NCI-H1105 (cell line): Measurements from ENCODE around the gene CRB2.
A peak's percentile ranks its signal among the peaks of the same experiment; 100 is the strongest.

ENCODE experiments used
- DNase-seq: peaks from one replicate; lab custom pipeline; 2025; lab: John Stamatoyannopoulos, UW

The CRB2 gene

DNA sequence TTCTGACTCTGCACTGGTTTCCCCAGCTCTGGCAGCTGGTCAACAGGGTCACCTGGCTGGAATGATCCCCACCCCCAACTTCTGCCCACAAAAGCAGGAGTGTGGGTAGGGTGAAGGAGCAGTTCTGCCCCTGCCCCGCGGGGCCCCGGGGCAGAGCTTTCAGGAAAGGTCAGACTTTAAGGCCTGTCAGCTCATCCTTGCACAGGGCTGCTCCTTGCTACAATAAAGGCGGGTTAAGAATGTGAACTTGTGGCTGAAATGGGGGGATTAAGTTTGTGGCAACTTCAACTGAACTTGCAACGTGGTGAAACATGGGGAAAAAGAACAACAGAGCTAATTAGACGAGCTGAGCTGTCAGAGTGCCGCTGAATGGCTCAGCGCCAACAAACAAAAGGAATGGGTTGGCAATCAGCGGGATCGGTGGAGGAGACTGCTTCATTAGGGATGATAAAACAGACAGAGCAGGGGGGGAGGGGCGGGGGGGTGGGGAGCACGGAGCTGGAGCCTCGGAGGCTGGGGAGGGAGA lies 50.8 kb downstream of the CRB2 start:
- DNase-seq = peak; percentile 40

DNA sequence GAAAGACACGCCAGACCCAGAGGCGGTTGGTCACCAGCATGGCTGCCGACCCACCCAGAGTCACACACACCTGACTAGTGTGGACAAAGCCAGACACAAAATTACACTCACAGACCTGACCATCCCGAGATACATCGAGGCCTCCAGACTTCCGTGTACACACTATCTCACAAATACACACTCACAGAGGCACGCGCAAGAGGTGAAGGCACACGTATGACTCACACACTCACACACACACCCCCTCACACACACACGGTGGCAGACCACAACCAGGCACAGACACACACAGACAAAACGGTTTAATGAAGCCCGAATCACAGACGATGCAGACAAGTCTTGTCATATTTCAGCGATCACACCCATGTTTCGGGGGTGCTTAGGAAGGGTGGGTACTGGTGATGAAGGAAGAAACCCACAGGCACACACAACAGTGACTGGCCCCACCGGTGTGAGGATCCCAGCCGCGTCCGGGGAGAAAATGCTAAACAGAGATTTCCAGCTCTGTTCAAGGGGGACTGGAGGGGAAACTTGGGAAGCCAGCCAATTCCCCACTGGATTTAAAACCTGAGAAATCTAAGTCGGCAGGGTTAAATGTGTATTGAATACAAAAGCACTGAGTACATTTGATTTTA lies 51.3 kb downstream of the CRB2 start:
- no peak for DNase-seq

DNA sequence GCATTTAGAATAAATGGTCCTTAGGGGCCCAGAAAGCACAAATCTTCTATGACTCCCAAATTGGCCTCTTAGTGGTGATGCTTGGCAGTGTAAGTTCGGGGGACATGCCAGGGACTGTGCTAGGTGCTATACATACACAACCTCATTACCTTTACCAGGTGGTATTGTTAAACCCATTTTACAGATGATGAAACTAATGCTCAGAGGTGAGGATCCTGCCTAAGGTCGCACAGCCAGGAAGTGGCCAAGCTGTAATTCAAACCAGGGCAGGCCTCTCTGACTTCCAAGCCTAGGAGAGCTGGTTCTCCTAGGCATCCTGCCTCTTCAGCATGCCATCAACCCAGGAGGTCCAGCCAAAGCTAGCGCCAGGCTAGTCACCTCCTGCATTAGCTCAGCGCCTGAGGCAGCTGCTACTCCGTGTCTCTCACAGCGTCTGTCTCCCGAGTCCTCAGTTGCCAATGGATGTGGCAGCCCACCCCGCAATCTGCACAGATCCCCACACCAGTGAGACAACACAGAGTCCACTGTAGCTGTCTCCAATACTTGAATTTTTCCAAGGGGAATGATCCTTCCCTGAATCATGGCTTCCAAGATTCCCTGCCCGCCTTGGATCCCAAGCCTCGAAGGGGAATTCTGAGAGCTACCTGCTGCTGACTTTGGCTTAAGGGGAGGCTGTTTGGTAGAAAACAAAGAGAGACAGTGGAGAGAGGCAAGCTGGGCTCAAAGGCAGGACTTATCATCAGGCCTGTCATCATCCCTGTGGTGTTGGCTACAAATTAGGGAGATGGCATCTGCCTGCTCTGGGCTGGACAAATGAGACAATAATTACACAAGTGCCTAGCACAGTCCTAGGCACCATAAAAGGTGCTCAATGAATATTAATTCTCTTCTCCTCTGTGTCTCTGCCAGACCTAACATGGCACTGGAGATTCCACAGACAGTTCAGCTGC lies 52.6 kb downstream of the CRB2 start:
- no peak for DNase-seq

DNA sequence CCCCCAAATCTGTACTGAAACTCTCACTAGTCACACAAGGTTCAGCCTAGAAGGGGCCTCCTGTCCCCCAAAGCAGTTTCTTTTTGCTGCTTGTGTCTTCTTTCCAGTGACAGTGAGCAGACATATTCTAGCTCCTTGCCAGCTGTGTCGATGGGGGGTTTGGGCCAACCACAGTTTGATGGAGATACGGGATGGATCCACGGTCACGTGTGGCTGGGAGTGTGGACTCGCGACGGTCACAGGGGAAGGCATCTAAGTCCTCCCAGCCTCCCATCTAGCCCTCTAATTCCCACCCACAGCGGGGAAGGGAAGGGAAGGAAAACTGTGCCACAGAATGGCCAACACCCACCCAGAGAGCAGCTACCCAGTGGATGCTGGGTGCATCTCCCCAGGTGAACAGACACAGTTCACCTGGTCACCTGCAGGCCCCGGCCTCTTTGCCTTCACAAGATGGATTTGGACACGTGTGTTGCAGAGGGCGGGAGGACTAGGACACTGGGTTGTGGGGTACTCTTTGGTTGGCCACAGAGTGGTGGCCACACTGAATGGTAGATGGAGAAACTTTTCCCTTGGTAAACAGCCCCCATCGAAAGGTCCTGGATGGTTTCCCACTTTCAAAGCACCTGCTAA lies 54.4 kb downstream of the CRB2 start:
- DNase-seq = no peak

DNA sequence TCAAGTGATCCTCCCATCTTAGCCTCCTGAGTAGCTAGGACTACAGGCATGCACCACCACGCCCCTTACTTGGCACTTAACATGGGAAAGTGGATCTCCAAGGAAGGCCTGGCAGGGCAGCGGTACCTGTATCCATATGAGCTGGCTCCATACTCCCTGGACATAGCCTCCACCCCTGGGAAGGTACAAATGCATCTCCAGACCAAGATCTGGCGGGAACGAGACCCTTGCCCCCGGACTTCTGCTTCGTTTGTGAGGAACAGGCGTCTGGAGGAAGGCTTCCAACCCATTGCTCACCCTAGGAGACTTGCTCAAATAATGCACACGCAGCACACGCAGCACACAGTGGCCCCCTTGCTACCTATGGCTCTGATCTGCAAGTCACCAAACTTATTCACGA lies 55.2 kb downstream of the CRB2 start:
- no peak for DNase-seq

DNA sequence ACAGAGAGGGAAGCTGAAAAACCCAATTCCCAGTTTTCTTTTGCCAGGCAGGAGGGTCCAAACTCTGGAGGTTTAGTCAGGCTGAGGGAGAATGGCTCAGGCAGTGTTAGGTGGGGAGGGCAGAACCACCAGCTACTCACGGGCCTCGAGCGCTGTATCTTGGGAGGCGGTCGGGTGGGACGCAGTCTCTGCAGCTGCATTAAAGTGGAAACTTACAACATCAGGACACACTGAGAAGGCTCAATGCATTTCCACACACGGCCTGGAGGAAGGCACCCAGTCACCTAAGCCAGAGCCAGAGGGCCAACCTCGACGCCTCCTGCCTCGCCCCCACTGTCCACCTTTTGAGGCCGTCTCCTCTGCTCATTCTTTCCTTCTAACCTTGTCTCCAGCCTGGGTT lies 55.6 kb downstream of the CRB2 start:
- no peak for DNase-seq

DNA sequence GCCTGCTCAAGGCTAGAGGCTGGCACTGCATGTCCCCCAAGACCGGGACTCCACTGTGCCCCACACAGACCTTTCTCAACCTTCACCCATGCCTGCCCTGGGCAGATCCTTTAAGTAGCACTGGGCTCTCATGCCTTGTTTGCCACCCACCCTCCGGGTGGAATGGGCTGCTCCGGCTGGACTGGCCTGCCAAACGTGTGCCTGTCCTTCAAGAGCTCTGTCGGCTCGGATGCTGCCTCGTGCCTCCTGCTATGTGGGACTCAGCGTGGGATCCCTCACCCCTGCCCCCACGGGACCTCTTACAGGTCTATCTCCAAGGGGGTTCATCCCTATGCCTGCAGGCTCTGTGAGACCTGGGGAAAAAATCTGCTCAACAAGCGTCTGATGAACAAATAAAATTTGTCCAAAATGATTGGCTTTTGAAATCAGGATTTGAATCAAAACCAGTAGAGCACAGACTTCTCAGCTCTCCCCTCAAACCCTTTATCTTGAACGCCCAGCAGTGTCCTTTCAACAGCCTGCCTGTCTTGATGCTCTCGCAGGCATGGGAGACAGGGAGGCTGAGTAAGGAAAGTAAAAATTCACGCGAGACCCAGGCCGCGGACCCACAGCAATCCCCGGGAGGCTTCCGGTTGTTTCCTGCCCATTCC lies 56.3 kb downstream of the CRB2 start:
- DNase-seq = no peak

DNA sequence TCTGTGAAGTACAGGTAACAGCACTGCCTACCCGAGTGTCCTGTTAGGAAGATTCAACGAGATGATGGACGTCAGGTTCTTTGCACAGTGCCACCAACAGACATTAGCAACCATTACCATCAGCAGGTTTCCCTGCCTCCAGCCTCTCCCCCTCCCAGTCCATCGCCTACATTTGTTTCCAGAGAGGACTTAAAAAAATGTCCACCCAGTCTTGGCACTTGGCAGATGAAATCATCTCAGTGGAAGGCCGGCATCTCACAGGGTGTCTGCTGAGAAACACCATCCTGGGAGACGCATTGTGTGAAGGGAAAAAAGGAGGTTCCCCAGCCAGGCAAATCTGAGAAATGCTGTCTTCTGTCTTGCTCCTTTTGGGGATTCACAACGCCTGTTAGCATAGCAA lies 58.2 kb downstream of the CRB2 start:
- DNase-seq = no peak

DNA sequence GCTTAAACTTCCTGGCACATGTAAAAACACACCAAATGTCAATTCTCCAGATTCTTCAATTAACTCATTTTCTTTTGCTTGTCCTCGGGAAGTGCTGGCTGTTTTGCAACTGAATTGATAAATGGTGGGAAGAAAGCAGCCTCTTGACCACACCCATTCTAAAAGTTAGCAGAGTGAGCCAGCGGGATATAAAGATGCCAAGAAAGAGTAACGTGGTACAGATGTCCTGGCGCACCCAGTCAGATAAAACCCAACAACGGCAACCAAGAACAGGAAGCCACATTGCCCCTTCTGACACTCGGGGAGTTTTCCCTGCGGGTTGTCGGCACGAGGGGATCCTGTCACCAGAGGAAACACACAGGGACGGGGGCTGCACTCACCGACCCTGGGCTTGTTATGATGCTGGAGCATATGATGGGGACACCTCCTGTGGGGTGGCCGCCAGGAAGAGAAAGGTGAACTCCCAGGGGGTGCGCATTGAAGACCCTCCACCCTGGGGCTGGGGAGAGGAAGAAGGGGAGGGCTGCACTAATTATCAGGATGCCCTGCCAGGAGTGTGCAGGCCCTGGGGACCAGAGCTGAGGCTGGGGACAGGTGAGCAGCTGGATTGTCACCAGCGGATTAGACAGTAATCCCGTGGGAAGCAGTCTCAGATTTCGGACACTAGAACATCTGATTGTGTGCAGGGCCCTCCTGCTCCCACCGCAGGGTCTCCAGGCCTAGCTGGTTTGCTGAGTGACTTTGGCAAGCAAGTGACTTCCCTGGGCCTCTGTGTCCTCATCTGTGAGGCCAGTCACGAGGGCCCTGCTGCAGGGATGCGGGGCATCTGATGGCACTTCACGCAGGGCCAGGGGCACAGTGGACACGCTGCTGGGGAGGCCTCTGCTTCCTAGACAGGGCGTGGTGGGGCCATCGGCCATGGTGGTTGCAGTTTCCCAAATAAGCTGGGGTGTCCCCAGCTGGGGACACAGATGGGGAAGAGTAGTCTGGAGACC lies 59.2 kb downstream of the CRB2 start:
- DNase-seq = no peak

DNA sequence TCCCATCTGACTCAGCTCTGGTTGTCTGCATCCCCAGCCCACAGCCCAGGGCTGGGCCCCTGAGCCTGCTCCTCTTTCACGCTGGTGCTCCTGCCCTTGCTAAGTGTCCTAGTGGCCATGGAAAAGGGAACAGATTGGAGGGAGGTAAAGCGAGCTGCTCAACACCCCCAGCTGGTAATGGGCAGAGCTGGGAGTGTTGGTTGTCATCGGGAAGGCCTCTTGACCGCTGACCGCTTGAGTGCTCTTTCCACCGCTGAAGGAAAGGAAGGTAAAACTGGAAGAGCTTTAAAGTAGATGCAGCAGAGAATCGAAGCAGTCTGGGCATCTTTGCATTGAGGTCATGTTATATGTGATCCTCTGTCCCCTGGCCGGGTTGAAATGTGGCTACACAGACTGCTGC lies 60.2 kb downstream of the CRB2 start:
- no peak for DNase-seq

DNA sequence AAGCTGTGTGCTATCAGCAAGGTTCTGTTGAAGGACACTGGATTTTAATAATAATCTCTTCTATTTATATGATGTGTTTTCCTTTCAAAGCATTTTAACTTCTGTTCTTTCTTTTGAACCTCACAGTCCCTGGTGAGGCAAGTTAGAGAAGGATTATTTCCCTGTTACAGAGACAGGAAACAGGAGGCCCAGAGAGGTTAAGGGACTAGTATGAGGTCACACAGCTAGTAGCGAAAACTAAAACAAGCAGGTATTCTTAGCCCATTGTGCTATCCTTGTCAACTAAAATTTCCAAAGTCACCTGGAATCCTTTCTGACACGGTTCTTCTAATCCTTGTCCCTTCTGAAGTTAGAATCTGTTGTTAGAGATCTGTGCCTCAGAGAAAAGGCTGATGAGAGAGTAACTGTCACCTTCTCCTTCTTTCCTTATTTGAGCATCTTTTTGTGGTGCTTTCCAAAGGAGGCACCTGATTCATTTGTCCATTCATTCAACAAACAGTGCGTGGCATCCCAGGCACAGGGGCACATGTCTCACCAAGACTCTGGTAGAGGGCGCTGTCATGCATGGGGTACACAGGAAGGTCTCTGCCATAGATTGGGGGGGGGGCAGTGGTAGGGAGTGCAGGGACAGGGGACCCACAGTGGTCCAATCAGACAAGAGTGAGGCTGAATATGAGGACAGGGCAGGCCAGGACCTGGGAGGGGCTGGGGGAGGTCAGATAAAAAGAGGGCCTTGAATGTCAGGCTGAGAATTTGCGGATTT lies 61.5 kb downstream of the CRB2 start:
- no peak for DNase-seq

DNA sequence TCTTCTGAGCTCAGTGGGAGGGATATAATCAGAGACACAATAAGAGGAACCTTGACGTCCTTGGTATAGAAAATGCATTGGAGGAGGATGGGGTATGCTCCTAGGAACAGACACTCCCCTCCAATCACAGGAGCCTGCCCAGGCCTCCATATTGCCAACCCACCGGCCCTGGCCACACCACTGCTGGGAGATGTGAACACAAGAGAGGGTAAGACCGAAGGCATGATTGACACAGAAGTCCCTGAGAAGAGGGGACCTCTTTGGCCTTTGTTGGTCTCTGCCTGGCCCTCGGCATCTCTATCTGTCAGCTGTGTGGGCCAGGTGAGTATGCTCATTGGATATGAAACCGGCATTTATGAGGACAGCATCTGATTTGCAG lies 62.0 kb downstream of the CRB2 start:
- no peak for DNase-seq

DNA sequence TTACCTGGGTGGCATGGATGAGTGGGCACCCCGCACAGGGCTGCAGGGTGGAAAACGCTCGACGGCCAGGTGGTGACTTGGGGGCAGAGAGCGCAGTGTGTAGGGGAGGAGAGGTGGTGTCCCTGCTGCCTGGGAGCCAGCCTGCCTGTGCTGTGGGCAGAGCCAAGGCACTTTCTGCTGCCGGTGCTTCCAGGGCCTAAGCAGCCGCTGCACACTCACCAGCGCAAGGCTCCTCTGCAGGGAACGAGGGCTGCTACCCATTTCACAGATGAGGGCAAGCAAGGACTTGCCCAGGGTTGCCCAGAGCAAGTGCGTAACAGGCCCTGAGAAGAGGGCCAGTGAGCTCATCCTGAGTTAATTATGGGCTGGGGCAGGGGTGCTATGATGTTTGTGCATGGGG lies 62.5 kb downstream of the CRB2 start:
- DNase-seq = no peak

DNA sequence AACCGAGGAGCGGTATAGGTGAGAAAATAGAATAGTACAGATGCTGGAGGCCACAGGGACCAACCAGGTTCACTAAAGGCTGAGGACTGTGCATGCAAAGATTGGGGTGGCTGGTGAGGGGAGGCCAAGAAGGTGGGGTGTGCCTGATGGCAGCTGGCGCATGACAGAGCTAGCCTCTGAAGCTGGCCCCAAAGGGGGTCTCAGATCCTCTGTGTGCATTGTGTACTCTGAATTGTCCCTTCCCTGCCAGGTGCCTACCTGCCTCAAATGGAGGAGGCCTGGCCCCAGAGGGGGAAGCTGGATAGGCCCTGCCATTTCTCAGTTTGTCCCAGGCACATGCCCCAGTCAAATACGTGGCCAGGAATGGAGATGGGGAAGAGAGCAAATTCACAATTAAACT lies 63.1 kb downstream of the CRB2 start:
- DNase-seq = no peak

DNA sequence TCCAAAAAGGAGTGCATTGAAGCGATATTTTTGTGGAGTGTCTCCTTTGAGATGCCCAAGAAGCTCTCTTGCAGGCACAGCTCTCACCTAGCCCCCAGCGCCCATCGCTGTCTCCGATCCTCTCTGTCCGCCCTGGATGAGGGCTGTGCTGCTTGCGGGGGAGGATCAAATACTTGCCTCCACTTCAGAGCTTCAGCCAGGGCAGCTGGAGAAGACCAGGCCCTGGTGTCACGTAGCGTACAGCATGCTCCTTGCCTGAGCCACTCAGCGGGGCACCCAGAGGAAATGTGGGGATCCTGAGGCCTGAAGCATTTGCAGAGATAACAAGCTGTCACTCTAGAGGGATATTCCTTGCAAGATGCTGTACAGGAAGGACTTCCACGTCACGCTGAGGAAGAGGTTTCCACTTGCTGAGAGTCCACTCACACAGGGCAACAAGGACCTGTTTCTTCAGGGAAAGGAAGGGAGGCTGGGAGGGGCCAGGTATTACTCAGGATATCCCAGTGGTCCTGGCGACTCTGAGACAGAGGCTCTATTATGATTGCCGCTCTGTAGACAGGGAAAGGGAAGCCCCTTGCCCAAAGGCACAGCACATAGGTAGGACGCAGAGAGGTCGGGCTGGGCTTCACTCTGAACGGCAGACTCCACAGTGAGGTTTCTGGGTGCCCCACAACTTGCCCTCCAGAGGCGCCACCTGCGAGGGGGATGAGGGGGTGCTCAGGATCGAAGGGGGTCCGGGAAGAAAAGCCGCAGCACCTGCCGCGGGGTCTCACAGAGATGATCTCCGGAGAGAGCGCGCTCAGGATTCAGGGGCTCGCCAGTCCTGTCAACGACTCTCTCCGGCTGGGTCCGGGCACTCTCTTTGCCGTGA lies 64.0 kb downstream of the CRB2 start:
- no peak for DNase-seq

DNA sequence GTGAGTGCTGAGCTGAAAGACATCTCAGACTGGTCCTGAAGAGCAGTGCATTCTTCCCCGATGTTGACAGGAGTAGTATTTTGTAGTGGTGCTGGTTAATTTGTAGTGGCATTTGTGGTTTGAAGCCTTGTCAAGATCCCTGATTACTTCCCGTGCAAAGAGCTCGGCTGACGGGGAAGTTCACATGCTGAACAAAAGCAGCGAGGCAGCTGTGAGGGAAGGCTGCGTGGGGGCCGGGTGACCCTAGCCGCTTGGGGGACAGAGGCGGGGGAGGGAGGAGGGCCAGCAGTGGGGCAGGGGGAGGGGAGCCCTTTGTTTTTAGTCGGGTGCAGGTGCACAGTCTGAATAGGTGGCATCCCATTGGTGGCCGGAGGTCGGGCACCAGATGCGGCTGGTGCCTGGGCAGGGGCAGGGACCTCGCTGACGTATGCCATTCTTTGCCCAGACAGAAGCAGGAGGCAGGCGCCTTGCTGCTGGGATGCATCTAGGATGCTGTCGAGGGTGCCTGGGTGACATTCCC lies 64.7 kb downstream of the CRB2 start:
- no peak for DNase-seq

DNA sequence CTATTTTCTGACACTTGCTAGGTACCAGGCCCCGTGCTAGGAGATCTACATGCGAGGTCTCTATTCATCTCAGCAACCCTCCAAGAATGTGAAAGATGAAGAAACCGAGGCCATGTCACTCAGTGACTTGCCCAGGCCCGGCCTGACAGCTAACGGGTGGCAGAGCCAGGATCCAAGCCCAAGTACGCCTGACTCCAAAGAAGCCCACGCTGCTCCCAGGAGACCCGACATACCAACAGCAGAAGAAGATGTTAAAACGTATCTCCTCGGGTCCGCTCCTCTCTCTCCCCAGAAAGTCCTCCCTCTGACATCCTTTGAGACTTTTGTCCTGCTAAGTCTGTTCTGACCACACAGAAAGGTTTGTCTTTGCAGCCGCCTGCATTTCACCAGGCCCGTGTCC lies 65.2 kb downstream of the CRB2 start:
- no peak for DNase-seq

DNA sequence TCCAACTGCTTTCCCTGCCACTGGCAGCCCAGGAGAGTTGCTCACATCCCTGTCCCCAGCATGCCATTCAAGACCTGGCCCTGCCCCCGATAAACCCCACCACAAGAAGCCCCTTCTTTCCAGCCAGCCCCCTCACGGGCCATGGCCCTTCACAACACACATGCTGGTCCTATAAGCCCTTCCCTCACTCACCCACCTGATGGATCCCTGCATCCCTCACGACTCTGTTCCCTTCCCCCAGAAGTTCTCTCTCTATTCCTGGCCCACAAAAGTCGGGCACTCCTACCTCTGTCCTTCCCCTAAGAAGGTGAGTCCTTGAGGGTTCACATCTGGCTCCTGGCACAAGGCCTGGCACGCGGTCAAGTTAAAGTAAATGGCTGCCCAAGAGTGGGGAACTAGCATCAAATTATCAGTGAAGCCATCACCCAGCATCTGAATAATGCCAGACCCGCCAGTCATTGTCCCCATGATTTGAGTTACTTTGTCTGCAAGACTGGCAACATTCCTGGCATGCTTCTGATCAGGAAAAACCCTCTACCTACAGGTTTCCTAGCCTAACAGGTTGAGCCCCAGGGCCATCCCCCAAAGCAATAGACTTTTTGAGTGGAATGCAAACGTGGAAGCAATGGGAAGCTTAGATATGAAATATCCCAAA lies 65.9 kb downstream of the CRB2 start:
- DNase-seq = no peak
